ENCODE results near the gene TBC1D24.

The TBC1D24 gene

GRCh38 chr16:2520784-2521531 lies 46.0 kb downstream of the TBC1D24 start:
- H3K79me2 ChIP-seq (ENCODE audit: control insufficient read depth, insufficient read depth, low read length, unreplicated experiment), result peaks cover 68% of the 10 kb centered on the region
- H3K27me3 ChIP-seq (ENCODE audit: insufficient read depth, low read length), result no peaks in the 10 kb centered on the region
- H3K4me1 ChIP-seq (ENCODE audit: control insufficient read depth, insufficient read depth, low read length, unreplicated experiment), result peaks cover 37% of the 10 kb centered on the region
- H2AFZ ChIP-seq (ENCODE audit: low read length, unreplicated experiment), result no peak overlapping the region
- H3K27ac ChIP-seq (ENCODE audit: low read depth, low read length), result no peak overlapping the region; the same call in 1 of the 2 replicates
- peaks cover 6% of the 10 kb centered on the region; the same call in 1 of the 2 replicates for H3K36me3 ChIP-seq (ENCODE audit: insufficient read depth, low read length)
- H3K4me3 ChIP-seq (ENCODE audit: low read depth, low read length), result peak overlapping the region; percentile 96

DNA sequence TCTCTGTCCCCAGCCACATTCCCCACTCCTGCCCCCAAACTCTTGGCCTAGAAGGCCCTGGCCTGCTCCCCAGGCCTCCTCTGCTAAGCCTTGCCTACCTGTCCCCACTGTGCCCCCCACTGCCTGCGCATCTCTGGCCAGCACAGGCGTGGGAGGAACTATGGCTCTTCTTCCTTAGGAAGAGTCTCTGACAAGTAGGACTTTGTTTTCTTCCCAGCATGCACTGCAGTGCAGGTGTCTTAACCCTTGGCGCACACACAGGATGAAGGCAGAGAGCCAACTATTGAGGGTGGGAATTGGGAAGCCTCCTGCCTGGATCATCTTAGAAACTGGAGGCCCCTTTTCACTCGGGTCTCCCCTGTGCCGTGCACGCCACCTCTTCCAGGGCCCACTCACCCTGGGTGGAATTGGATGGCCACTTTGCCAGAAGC lies 48.9 kb downstream of the TBC1D24 start:
- no peak overlapping the region for H3K27ac ChIP-seq (ENCODE audit: low read depth, low read length)
- peaks cover 41% of the 10 kb centered on the region for H3K79me2 ChIP-seq (ENCODE audit: control insufficient read depth, insufficient read depth, low read length, unreplicated experiment)
- peaks cover 6% of the 10 kb centered on the region; the same call in 1 of the 2 replicates for H3K36me3 ChIP-seq (ENCODE audit: insufficient read depth, low read length)
- H3K4me3 ChIP-seq (ENCODE audit: low read depth, low read length), result no peak overlapping the region
- peaks cover 12% of the 10 kb centered on the region for H3K4me1 ChIP-seq (ENCODE audit: control insufficient read depth, insufficient read depth, low read length, unreplicated experiment)
- no peaks in the 10 kb centered on the region for H3K27me3 ChIP-seq (ENCODE audit: insufficient read depth, low read length)
- no peak overlapping the region for H2AFZ ChIP-seq (ENCODE audit: low read length, unreplicated experiment)

DNA sequence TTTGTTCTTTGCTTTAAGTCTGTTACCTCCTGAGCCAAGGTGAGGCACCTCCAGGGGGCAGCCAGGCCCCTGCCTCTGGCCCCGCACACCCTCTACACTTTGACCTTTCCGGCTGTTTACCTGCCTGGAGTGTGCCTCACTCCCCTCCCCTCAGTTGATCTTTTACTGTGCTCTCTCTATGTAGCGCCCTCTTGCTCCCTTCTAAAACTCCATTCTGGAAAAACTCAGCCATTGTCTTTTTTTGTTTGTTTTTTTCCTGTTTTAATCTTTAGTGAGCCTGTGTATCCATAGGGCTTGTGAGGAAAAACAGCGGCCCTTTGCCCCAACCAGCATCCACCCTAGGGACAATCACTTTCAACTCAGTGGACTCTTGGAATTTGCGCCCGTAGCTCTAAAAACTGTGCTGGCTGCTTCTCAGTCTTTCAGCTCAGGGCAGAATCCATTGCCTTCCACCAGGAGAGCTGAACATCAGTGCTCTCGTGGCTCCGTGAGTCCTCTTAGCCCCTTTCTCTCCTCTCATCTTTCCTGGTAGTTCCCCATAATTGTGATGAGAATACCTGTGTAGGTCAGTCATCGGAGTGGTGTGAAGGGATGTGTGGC lies 49.5 kb downstream of the TBC1D24 start:
- Histone ChIP-seq H3K79me2 (ENCODE audit: control insufficient read depth, insufficient read depth, low read length, unreplicated experiment) (peaks cover 35% of the 10 kb centered on the region), H3K4me1 (ENCODE audit: control insufficient read depth, insufficient read depth, low read length, unreplicated experiment) (peaks cover 7% of the 10 kb centered on the region), H2AFZ (ENCODE audit: low read length, unreplicated experiment) (no peak overlapping the region), H3K27me3 (ENCODE audit: insufficient read depth, low read length) (no peaks in the 10 kb centered on the region), H3K4me3 (ENCODE audit: low read depth, low read length) (no peak overlapping the region), H3K36me3 (ENCODE audit: insufficient read depth, low read length) (peaks cover 6% of the 10 kb centered on the region; the same call in 1 of the 2 replicates), H3K27ac (ENCODE audit: low read depth, low read length) (no peak overlapping the region)

DNA sequence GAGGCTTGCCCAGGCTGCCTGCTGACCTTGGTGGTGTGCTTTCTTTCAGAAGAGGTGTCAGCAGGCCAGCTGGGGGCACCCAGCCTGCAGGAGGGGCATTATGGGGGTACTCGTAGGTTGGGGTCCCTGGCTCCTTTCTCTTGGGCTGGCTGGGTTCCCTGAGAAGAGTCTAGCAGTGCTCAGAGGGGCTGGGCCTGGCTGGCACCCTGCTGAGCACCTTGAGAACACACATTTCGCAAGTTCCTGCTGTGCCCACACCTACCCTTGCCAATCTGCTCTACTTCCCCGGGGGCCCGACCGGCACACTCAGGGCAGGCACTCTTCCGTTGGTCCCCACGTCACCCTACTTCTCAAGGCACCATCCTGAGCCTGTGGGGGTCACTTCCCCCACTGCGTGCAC lies 51.2 kb downstream of the TBC1D24 start:
- Histone ChIP-seq H3K36me3 (ENCODE audit: insufficient read depth, low read length) (peaks cover 6% of the 10 kb centered on the region; the same call in 1 of the 2 replicates), H2AFZ (ENCODE audit: low read length, unreplicated experiment) (no peak overlapping the region), H3K4me1 (ENCODE audit: control insufficient read depth, insufficient read depth, low read length, unreplicated experiment) (peaks cover 5% of the 10 kb centered on the region), H3K4me3 (ENCODE audit: low read depth, low read length) (no peak overlapping the region), H3K27me3 (ENCODE audit: insufficient read depth, low read length) (no peaks in the 10 kb centered on the region), H3K27ac (ENCODE audit: low read depth, low read length) (no peak overlapping the region), H3K79me2 (ENCODE audit: control insufficient read depth, insufficient read depth, low read length, unreplicated experiment) (peaks cover 23% of the 10 kb centered on the region)

DNA sequence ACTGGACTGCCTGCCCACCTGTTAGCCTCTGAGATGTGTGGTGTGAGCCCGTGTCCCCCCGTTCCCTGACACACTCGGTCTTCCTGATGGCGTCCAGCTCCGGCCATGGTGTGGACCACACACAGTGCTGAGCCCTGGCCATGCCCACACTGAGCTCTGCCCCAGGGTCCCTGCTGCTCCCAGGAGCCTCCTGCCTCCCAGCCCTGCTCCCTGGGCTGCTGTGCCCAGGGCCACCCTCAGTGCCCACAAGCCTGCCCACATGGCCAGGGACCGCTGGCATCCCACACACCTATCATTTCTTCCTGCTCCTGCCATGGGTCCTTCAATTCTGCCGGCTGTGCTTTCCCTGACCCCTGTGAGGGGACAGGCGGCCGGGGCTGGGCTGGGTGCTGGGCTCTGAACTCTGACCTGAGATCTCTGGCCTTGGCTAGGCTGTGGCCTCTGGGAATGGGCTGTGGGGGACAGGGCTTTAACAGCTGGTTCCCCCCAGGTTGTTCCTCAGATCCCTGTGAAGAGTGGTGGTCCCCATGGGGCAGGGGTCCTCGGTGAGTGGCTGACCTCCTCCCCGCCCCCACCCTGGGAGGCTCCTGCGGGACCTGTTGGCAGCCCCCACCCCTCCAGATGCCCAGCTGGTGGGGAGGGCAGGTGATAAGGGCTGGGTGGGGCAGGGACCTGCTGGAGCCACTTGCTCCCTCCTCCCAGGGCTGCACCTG lies 52.3 kb downstream of the TBC1D24 start:
- H3K27me3 ChIP-seq (ENCODE audit: insufficient read depth, low read length), result no peaks in the 10 kb centered on the region
- peaks cover 6% of the 10 kb centered on the region; the same call in 1 of the 2 replicates for H3K36me3 ChIP-seq (ENCODE audit: insufficient read depth, low read length)
- no peak overlapping the region for H3K27ac ChIP-seq (ENCODE audit: low read depth, low read length)
- H3K4me1 ChIP-seq (ENCODE audit: control insufficient read depth, insufficient read depth, low read length, unreplicated experiment), result peaks cover 8% of the 10 kb centered on the region
- H3K79me2 ChIP-seq (ENCODE audit: control insufficient read depth, insufficient read depth, low read length, unreplicated experiment), result peaks cover 15% of the 10 kb centered on the region
- no peak overlapping the region for H2AFZ ChIP-seq (ENCODE audit: low read length, unreplicated experiment)
- no peak overlapping the region for H3K4me3 ChIP-seq (ENCODE audit: low read depth, low read length)

- Histone ChIP-seq H3K27me3 (ENCODE audit: insufficient read depth, low read length) (no peaks in the 10 kb centered on the region), H3K27ac (ENCODE audit: low read depth, low read length) (no peak overlapping the region), H3K4me3 (ENCODE audit: low read depth, low read length) (no peak overlapping the region), H3K79me2 (ENCODE audit: control insufficient read depth, insufficient read depth, low read length, unreplicated experiment) (peaks cover 15% of the 10 kb centered on the region), H3K4me1 (ENCODE audit: control insufficient read depth, insufficient read depth, low read length, unreplicated experiment) (peaks cover 8% of the 10 kb centered on the region), H3K36me3 (ENCODE audit: insufficient read depth, low read length) (peaks cover 6% of the 10 kb centered on the region; the same call in 1 of the 2 replicates), H2AFZ (ENCODE audit: low read length, unreplicated experiment) (no peak overlapping the region)
These were observed 52.8 kb downstream of the TBC1D24 start for GRCh38 chr16:2527784-2528100.

DNA sequence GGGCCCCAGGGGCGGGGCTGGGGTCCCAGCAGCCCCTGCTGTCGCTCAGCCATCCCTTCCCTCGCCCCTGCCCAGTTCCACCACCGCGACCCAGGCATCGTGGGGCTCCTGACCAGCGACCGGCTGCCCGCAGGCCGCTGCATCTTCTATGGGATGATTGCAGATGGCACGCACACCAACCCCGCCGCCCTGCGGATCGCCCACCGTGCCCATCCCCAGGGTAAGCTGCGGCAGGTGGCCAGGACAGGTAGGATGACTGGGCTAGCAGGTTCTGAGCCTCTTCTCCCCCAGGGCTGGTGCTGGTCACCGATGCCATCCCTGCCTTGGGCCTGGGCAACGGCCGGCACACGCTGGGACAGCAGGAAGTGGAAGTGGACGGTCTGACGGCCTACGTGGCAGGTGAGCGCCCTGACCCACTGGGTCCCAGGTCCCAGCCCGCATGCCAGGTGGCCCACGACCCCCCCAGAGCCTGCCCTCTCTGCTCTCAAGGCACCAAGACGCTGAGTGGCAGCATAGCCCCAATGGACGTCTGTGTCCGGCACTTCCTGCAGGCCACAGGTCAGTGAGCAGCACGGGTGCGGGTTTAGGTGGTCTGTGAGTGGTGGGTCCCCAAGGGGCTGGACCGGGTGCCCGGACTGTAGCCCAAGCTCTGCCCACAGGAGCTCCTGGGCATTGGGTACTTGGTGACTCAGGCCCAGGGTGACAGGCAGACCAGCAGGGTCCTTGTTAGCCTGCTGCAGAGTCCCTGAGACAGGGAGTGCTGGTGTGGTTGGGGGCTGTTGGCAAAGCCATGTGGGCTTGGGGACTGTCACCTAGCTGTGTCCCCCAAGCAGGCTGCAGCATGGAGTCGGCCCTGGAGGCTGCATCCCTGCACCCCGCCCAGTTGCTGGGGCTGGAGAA lies 53.5 kb downstream of the TBC1D24 start:
- Histone ChIP-seq H3K27ac (ENCODE audit: low read depth, low read length) (no peak overlapping the region), H3K79me2 (ENCODE audit: control insufficient read depth, insufficient read depth, low read length, unreplicated experiment) (peaks cover 11% of the 10 kb centered on the region), H3K4me1 (ENCODE audit: control insufficient read depth, insufficient read depth, low read length, unreplicated experiment) (peaks cover 8% of the 10 kb centered on the region), H3K36me3 (ENCODE audit: insufficient read depth, low read length) (peaks cover 6% of the 10 kb centered on the region; the same call in 1 of the 2 replicates), H2AFZ (ENCODE audit: low read length, unreplicated experiment) (no peak overlapping the region), H3K27me3 (ENCODE audit: insufficient read depth, low read length) (no peaks in the 10 kb centered on the region), H3K4me3 (ENCODE audit: low read depth, low read length) (no peak overlapping the region)

DNA sequence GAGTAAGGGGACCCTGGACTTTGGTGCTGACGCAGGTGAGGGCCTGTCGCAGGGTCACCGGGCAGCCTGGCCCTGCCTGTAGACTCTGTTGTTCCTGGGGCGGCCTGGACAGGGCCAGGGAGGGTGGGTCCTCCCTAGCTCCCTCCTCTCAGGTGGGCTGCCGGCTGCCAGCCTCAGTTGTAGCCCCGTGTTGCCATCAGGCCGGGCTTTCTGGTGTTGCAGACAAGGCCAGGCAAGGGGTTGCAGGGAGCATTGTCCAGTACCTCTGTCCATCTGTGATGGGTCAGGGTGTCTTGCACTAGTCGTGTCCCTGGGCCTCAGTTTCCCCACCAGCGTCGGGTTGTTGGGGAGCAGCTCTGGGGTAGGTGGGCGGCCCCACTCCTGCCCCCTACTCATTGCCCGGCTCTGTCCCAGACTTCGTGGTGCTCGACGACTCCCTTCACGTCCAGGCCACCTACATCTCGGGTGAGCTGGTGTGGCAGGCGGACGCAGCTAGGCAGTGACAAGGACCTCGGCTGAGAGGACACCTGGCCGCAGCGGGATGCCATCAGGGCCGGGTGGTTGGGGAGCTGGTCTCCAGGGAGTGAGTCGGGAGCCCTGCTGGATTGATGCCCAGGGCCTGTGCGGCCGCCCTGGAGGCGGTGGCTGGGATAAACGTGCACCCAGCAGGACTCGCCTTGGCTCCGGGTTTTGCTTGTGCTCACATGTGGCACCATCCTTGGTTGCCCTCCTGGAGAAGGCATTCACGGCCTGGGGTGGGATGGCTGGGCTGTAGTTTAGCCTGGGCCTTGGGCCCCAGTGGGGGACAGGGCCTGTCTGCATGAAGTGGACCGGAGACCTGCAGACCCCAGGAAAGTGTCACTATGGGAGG lies 54.4 kb downstream of the TBC1D24 start:
- H3K79me2 ChIP-seq (ENCODE audit: control insufficient read depth, insufficient read depth, low read length, unreplicated experiment), result peaks cover 7% of the 10 kb centered on the region
- H3K36me3 ChIP-seq (ENCODE audit: insufficient read depth, low read length), result peaks cover 6% of the 10 kb centered on the region; the same call in 1 of the 2 replicates
- H3K27ac ChIP-seq (ENCODE audit: low read depth, low read length), result no peak overlapping the region
- H3K4me1 ChIP-seq (ENCODE audit: control insufficient read depth, insufficient read depth, low read length, unreplicated experiment), result peaks cover 8% of the 10 kb centered on the region
- H3K27me3 ChIP-seq (ENCODE audit: insufficient read depth, low read length), result no peaks in the 10 kb centered on the region
- H2AFZ ChIP-seq (ENCODE audit: low read length, unreplicated experiment), result no peak overlapping the region
- no peak overlapping the region for H3K4me3 ChIP-seq (ENCODE audit: low read depth, low read length)

GRCh38 chr16:2529961-2530628 lies 55.2 kb downstream of the TBC1D24 start:
- H3K27ac ChIP-seq (ENCODE audit: low read depth, low read length), result no peak overlapping the region
- peaks cover 3% of the 10 kb centered on the region for H3K79me2 ChIP-seq (ENCODE audit: control insufficient read depth, insufficient read depth, low read length, unreplicated experiment)
- H3K4me1 ChIP-seq (ENCODE audit: control insufficient read depth, insufficient read depth, low read length, unreplicated experiment), result peaks cover 8% of the 10 kb centered on the region
- H3K4me3 ChIP-seq (ENCODE audit: low read depth, low read length), result no peak overlapping the region
- H3K36me3 ChIP-seq (ENCODE audit: insufficient read depth, low read length), result no peaks in the 10 kb centered on the region
- H3K27me3 ChIP-seq (ENCODE audit: insufficient read depth, low read length), result no peaks in the 10 kb centered on the region
- H2AFZ ChIP-seq (ENCODE audit: low read length, unreplicated experiment), result no peak overlapping the region

Measured in ACC112 (cell line).